ENCODE data around the gene FUT8.

DNA sequence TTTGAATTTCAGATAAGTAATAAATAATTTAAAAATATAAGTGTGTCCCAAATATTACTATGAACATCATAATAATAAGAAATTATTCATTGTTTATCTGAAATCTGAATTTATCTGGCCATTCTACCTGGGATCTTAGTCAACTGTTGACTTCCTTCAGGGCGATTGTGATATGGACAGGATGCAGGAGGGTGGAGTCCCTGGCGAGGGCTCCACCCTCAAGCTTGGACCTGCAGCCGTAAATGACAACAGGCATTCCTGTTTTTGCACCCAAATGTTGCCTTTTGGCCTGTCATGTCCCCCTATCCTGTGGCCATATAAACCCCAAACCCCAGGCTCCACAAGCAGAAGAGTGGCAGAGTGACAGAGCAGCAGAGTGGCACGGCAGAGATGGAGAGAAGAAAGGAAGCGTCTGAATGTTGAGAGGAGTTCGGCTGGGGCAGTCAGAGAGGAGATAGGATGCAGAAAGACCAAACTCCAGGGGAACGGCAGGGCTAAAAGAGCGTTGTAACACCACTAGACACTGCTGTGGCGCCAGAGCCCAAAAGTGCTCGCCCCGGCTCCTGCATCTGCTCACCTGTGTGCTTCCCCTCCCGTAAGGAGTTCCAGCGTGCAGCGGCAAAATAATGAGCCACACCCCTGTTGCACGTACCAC, 39.4 kb upstream of the FUT8 start:
- TF ChIP-seq, protein P1, sequence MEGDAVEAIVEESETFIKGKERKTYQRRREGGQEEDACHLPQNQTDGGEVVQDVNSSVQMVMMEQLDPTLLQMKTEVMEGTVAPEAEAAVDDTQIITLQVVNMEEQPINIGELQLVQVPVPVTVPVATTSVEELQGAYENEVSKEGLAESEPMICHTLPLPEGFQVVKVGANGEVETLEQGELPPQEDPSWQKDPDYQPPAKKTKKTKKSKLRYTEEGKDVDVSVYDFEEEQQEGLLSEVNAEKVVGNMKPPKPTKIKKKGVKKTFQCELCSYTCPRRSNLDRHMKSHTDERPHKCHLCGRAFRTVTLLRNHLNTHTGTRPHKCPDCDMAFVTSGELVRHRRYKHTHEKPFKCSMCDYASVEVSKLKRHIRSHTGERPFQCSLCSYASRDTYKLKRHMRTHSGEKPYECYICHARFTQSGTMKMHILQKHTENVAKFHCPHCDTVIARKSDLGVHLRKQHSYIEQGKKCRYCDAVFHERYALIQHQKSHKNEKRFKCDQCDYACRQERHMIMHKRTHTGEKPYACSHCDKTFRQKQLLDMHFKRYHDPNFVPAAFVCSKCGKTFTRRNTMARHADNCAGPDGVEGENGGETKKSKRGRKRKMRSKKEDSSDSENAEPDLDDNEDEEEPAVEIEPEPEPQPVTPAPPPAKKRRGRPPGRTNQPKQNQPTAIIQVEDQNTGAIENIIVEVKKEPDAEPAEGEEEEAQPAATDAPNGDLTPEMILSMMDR (IDR thresholded peaks at IDR 0.05; ENCODE audit: borderline replicate concordance, extremely low read depth, low read length, poor library complexity, severe bottlenecking): no peak
- TF ChIP-seq EZH2 (IDR thresholded peaks at IDR 0.05; ENCODE audit: borderline replicate concordance, low read depth, low read length, severe bottlenecking): no peak

All from DND-41 (cell line).